Esophagus muscularis mucosa (tissue), 4 donors: ENCODE data around the gene LOXL1. TPM values are rescaled to one million over a fixed set of nuclear protein-coding genes. Genes with fewer than 3 reads are reported as not detected.

Experiments used
- DNase-seq: peaks from one replicate; pipeline ENCODE4 v3.0.0-alpha.2; 2017; ENCODE audit errors: extremely low spot score
- H3K27ac ChIP-seq, 4 donors: fragments of 200-600 bp; sonication (generic); replicated peaks in 1 of 4; 1 replicate in 3 of 4; 2 replicates in 1 of 4; pipeline ENCODE4 v1.5.1; 2016 to 2019; ENCODE audit warnings: mild to moderate bottlenecking in 1 of 4
- H3K27me3 ChIP-seq, 4 donors: fragments of 200-600 bp; sonication (generic); one replicate each; pipeline versions ENCODE4 v1.5.1 to v1.6.0; 2016 to 2019
- H3K36me3 ChIP-seq, 4 donors: fragments of 200-600 bp; sonication (generic); one replicate each; pipeline ENCODE4 v1.5.1; 2016 to 2019
- H3K4me1 ChIP-seq, 4 donors: fragments of 200-600 bp; sonication (generic); one replicate each; pipeline ENCODE4 v1.5.1; 2016 to 2019
- H3K4me3 ChIP-seq, 4 donors: fragments of 200-600 bp; sonication (generic); 1 replicate in 2 of 4; 2 replicates in 2 of 4; pipeline ENCODE4 v1.5.1; 2016 to 2019; ENCODE audit warnings: mild to moderate bottlenecking in 4 of 4, moderate library complexity in 1 of 4
- H3K9me3 ChIP-seq, 4 donors: fragments of 200-600 bp; sonication (generic); 1 replicate in 3 of 4; 2 replicates in 1 of 4; pipeline ENCODE4 v1.5.1; 2016 to 2019
- CTCF ChIP-seq, 3 experiments: fragments of 200-600 bp in 2 of 3; fragments of 450-650 bp in 1 of 3; sonication (generic) in 2 of 3; IDR thresholded peaks; one replicate each; pipeline ENCODE4 v1.5.1; 2017 to 2019; ENCODE audit warnings: antibody characterized with exemption in 3 of 3, mild to moderate bottlenecking in 2 of 3, moderate library complexity in 1 of 3
- EP300 ChIP-seq: sonication (generic); formaldehyde crosslinking; IDR thresholded peaks from one replicate; pipeline ENCODE4 v1.6.1; 2017; ENCODE audit warnings: antibody characterized with exemption
- POLR2A ChIP-seq: fragments of 450-650 bp; IDR thresholded peaks from one replicate; pipeline ENCODE4 v1.6.1; 2017; ENCODE audit warnings: antibody characterized with exemption, moderate library complexity, mild to moderate bottlenecking, low read depth
- POLR2AphosphoS5 ChIP-seq, 2 donors: sonication (generic); formaldehyde crosslinking; IDR thresholded peaks; one replicate each; pipeline ENCODE4 v1.6.1; 2017; ENCODE audit warnings: antibody characterized with exemption in 2 of 2
- WGBS: methylation state at CpG from one replicate; pipeline ENCODE4 v1.1.5; 2018; 5-methylcytosine and 5-hydroxymethylcytosine counted together
- intact Hi-C: fragments of 100-400 bp; cut with DNase I; formaldehyde crosslinking; loops from one replicate; pipeline ENCODE4 v1.15.1; 2023
- total RNA-seq, 4 donors: library from RNA; depleted of rRNA; stranded (reverse); fragments of >200 nt; gene quantifications; one replicate each; pipeline versions ENCODE4 v1.1.0 to v1.2.1, GENCODE V29; 2016

The LOXL1 gene
- total RNA-seq, 4 donors from 2014 or later, result 19.7 to 84.3 (median 39.1) TPM

GRCh38 chr15:73940061-73940981, 14.1 kb downstream of the LOXL1 start:
- H3K9me3 ChIP-seq, result no peaks in the 10 kb centered on the region
- H3K27ac ChIP-seq, result peak overlapping the region; percentile 11 to 55 (median 28)
- no peak overlapping the region for H3K4me3 ChIP-seq
- H3K4me1 ChIP-seq, result peaks cover 11 to 71% (median 50%) of the 10 kb centered on the region in 4 donors
- intact Hi-C loops, result no loop called here
- DNase-seq, result no peak
- peaks cover 0 to 18% (median 0%) of the 10 kb centered on the region in 4 donors for H3K36me3 ChIP-seq
- 85% methylated on average over 6 of the region's 8 CpGs for whole genome bisulfite sequencing
- TF ChIP-seq EP300, result no peak
- no peak for TF ChIP-seq CTCF (IDR thresholded peaks at IDR 0.05)
- TF ChIP-seq POLR2A, result no peak
- no peak for TF ChIP-seq POLR2AphosphoS5 (IDR thresholded peaks at IDR 0.05)
- H3K27me3 ChIP-seq, result no peaks in the 10 kb centered on the region

DNA sequence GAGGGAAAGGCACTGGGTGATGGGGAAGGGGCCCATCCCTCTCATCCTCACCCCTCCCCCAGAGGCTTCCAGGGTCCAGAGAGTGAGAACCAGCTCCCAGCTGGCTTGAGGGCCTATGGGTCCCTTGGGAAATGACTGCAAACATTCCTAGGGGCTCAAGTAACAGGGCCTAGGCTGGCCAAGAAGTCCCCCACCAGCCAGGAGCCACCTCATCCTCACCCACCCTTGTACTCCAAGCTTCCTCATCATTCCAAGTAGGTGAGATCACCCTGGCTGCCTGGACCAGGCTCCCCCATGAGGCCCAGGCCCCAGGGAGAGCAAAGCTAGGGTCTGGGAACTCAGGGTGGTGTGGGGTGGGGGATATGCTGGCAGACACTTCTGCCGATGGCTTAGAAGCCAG, 14.8 kb downstream of the LOXL1 start:
- Histone ChIP-seq H3K36me3 (peaks cover 0 to 18% (median 0%) of the 10 kb centered on the region in 4 donors), H3K4me1 (peaks cover 11 to 64% (median 43%) of the 10 kb centered on the region in 4 donors), H3K27ac (peak overlapping the region; percentile 11 to 55 (median 31)), H3K9me3 (no peaks in the 10 kb centered on the region), H3K4me3 (no peak overlapping the region), H3K27me3 (no peaks in the 10 kb centered on the region)
- intact Hi-C loops, result no loop called here
- no peak for DNase-seq
- TF ChIP-seq CTCF (IDR thresholded peaks at IDR 0.05) (no peak), EP300 (no peak), POLR2A (no peak), POLR2AphosphoS5 (IDR thresholded peaks at IDR 0.05) (no peak)
- 70% methylated on average over 1 of the region's 1 CpG for WGBS

DNA sequence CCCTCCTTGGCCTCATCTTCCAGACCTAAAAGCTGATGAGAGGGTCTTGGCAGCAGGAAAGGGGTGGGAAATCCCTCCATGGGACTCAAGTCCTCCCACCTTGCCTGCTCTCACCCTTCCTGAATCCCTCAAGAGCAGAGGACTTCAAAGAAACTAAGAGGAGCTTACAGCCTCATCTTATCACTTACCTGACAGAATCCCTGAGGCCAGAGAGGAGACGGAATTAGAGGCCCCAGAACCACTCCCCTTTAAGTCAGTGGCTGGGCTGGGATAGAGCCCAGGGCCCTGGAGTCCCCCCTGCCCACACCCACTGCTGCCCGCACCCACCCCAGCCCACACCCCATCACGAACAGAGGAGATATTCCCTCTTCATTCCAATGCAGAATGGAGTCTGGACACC, 15.2 kb downstream of the LOXL1 start:
- WGBS, result 85% methylated on average over 3 of the region's 3 CpGs
- Histone ChIP-seq H3K4me1 (peaks cover 11 to 60% (median 39%) of the 10 kb centered on the region in 4 donors), H3K27ac (peak overlapping the region; percentile 11 to 55 (median 31)), H3K4me3 (no peak overlapping the region), H3K27me3 (no peaks in the 10 kb centered on the region), H3K9me3 (no peaks in the 10 kb centered on the region), H3K36me3 (peaks cover 0 to 18% (median 1%) of the 10 kb centered on the region in 4 donors)
- DNase-seq, result no peak
- intact Hi-C loops, result no loop called here
- TF ChIP-seq CTCF (IDR thresholded peaks at IDR 0.05) (no peak), EP300 (no peak), POLR2A (no peak), POLR2AphosphoS5 (IDR thresholded peaks at IDR 0.05) (no peak)

DNA sequence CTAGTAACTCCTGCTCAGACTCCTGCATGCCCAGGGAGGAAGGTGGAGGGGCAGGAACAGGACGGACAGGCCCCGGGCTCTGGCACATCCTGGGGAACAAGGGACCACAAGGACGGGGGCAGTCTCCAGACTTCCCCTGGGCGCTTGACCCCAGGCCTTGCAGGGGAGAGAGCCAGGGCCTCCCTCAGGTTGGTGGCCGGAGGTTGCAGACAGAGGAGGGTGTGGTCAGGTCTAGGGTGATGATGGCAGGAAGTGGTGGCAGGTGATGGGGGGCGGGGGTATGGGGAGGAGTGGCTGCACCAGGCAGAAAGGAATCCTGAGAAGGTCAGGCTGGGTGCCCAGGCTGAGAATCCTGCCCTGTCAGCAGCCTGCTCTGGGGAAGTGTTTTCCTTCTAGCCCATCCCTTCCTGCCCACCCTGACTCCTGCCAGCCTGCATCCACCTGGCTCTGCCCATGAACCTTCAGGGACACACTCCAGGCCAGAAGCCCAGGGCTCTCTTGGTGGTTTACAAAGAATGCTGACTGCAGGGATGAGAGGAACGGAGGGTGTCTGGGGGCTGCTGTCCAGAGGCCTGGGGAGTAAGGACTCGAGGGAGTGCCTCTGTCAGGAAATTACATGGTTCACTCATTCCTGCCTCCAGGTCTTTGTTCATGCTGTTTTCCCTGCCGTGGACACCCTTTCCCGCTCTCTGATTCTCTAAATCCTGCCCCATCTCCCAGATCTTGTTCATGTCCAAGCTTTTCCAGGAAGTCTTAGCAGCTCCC, 15.8 kb downstream of the LOXL1 start:
- WGBS, result 93% methylated on average over 3 of the region's 10 CpGs
- DNase-seq, result no peak
- Histone ChIP-seq H3K4me3 (no peak overlapping the region), H3K27me3 (no peaks in the 10 kb centered on the region), H3K4me1 (peaks cover 11 to 54% (median 33%) of the 10 kb centered on the region in 4 donors), H3K36me3 (peaks cover 0 to 23% (median 7%) of the 10 kb centered on the region in 4 donors), H3K9me3 (no peaks in the 10 kb centered on the region), H3K27ac (peak overlapping the region in 1 of 4 donors; percentile 46)
- intact Hi-C loops, result no loop called here
- no peak for TF ChIP-seq POLR2A
- TF ChIP-seq CTCF (IDR thresholded peaks at IDR 0.05), result no peak
- no peak for TF ChIP-seq EP300
- no peak for TF ChIP-seq POLR2AphosphoS5 (IDR thresholded peaks at IDR 0.05)
